Prostate gland (tissue), 2 donors: ENCODE measurements around the gene PROM1. TPM values are rescaled to one million over a fixed set of nuclear protein-coding genes. Genes with fewer than 3 reads are reported as not detected.
A peak's percentile ranks its signal among the peaks of the same experiment; 100 is the strongest.

Source experiments
- DNase-seq: peaks from one replicate; pipeline ENCODE4 v3.0.0-alpha.2; 2019; ENCODE audit warnings: low spot score
- H3K27ac ChIP-seq, 2 donors: fragments of 200-600 bp; sonication (generic); 2 replicates each; pipeline ENCODE4 v1.5.1; 2017 to 2019
- H3K27me3 ChIP-seq: fragments of 200-600 bp; sonication (generic); replicated peaks from 2 replicates; pipeline ENCODE4 v1.5.1; 2019; ENCODE audit not compliant: insufficient read depth
- H3K36me3 ChIP-seq, 2 donors: fragments of 200-600 bp; sonication (generic); 1 replicate in 1 of 2; 2 replicates in 1 of 2; pipeline versions ENCODE4 v1.5.1 to v1.8.1; 2017 to 2019
- H3K4me1 ChIP-seq: fragments of 200-600 bp; sonication (generic); replicated peaks from 2 replicates; pipeline ENCODE4 v1.5.1; 2019
- H3K4me3 ChIP-seq, 2 donors: fragments of 200-600 bp; sonication (generic); 2 replicates each; pipeline ENCODE4 v1.5.1; 2017 to 2019
- H3K9me3 ChIP-seq: fragments of 200-600 bp; sonication (generic); 2 replicates; pipeline ENCODE4 v1.5.1; 2017
- POLR2A ChIP-seq: fragments of 450-650 bp; IDR thresholded peaks from one replicate; pipeline ENCODE4 v1.6.1; 2016; ENCODE audit warnings: antibody characterized with exemption, mild to moderate bottlenecking
- POLR2AphosphoS5 ChIP-seq: sonication (generic); formaldehyde crosslinking; IDR thresholded peaks from one replicate; pipeline ENCODE4 v1.6.1; 2017; ENCODE audit warnings: antibody characterized with exemption
- WGBS: methylation state at CpG from one replicate; pipeline ENCODE4 v1.1.5; 2018; 5-methylcytosine and 5-hydroxymethylcytosine counted together
- intact Hi-C: fragments of 100-400 bp; cut with DNase I; formaldehyde crosslinking; loops from one replicate; pipeline ENCODE4 v1.14.2; 2022
- total RNA-seq, 2 donors: library from RNA; depleted of rRNA; stranded (reverse); fragments of >200 nt; gene quantifications; one replicate each; pipeline ENCODE4 v1.1.0, GENCODE V29; 2016
- TF ChIP-seq, protein P1 (sequence below), 4 experiments: fragments of 200-600 bp in 2 of 4; fragments of 450-650 bp in 2 of 4; sonication (generic) in 2 of 4; IDR thresholded peaks; 1 replicate in 3 of 4; 2 replicates in 1 of 4; pipeline ENCODE4 v1.5.1; 2016 to 2019; ENCODE audit warnings: antibody characterized with exemption in 4 of 4, mild to moderate bottlenecking in 2 of 4, moderate library complexity in 2 of 4

Gene PROM1
- total RNA-seq, 2 donors from 2014 or later = 5.7 to 9.7 TPM

DNA sequence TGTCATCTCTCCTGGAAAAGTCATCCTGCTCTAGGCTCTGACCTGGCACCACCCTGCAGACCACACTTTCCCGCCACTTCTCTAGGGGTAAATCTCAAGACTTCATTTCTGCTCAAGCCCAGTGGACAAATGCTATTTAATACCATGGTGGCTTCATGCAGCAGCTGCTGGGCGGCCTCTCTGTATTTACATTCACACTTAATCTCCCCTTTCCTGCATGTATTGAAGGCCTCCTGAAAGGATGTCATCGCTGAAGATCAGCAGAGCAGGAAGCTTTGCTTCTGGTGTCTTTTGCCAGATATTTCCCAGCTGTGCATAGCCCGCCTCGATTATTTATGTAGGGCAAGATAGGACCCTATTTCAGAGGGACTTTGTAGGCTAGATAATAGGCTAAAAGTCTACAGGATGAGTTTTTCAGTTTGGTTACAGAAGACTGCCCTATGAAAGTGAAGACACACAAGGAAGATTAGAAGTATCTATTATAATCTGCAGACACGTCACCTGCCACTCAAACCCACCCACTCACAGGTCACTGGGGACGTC is 17.2 kb downstream of the PROM1 start:
- no peak overlapping the region for H3K27ac ChIP-seq
- intact Hi-C loops = no loop called here
- 80% methylated on average over 7 of the region's 7 CpGs for WGBS
- no peak overlapping the region for H3K4me3 ChIP-seq
- H3K36me3 ChIP-seq = no peaks in the 10 kb centered on the region
- no peaks in the 10 kb centered on the region for H3K27me3 ChIP-seq
- no peak for DNase-seq
- H3K4me1 ChIP-seq = no peaks in the 10 kb centered on the region
- TF ChIP-seq POLR2A (no peak), POLR2AphosphoS5 (no peak)
- TF ChIP-seq, protein P1, sequence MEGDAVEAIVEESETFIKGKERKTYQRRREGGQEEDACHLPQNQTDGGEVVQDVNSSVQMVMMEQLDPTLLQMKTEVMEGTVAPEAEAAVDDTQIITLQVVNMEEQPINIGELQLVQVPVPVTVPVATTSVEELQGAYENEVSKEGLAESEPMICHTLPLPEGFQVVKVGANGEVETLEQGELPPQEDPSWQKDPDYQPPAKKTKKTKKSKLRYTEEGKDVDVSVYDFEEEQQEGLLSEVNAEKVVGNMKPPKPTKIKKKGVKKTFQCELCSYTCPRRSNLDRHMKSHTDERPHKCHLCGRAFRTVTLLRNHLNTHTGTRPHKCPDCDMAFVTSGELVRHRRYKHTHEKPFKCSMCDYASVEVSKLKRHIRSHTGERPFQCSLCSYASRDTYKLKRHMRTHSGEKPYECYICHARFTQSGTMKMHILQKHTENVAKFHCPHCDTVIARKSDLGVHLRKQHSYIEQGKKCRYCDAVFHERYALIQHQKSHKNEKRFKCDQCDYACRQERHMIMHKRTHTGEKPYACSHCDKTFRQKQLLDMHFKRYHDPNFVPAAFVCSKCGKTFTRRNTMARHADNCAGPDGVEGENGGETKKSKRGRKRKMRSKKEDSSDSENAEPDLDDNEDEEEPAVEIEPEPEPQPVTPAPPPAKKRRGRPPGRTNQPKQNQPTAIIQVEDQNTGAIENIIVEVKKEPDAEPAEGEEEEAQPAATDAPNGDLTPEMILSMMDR (IDR thresholded peaks at IDR 0.05) = no peak
- no peaks in the 10 kb centered on the region for H3K9me3 ChIP-seq

DNA sequence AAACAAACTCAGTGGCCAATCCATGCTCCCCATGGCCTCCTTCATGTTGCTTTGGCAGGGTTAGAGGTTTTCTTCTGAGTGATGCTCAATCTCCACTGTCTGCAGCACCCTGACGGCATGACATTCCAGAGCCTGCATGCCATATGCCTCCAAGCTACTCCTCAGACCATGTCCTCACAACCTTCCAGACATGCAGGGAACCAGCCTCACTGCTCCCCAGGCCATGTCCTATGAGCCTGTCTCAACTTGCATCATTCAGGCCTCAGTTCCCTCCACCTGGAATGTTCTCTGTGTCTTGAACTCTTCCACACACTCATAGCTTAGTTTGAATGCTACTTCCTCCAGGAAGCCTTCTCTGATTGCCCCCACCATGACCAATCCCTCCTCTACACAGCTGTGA is 18.8 kb downstream of the PROM1 start:
- 95% methylated on average over 1 of the region's 1 CpG for WGBS

DNA sequence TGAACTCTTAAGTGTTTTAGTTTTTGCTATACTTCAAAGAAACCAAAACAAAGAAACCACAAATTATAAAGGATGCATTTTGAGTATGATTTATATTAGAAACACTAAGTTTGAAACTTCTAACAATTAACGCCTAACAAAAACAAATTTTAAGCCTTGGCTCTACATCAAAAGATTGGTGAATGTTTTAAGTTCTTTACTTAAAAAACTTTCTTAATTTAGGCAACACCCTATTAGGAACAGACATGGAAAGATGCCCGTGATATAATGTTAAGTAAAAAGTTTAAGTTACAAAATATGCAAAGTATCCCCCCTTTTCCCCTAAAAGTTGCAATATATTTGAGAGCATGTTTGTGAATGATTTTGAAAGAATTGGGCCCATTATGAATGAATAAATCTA is 21.2 kb downstream of the PROM1 start:
- Histone ChIP-seq H3K27me3 (no peaks in the 10 kb centered on the region), H3K9me3 (no peaks in the 10 kb centered on the region), H3K4me3 (no peak overlapping the region), H3K36me3 (no peaks in the 10 kb centered on the region), H3K27ac (no peak overlapping the region), H3K4me1 (no peaks in the 10 kb centered on the region)
- TF ChIP-seq POLR2AphosphoS5 (no peak), POLR2A (no peak)
- TF ChIP-seq, protein P1 (IDR thresholded peaks at IDR 0.05) = no peak
- intact Hi-C loops = no loop called here
- 80% methylated on average over 2 of the region's 2 CpGs for WGBS
- DNase-seq = no peak

More for the DNA sequence above, 18.8 kb downstream of the PROM1 start:
- intact Hi-C loops = no loop called here
- H3K36me3 ChIP-seq = no peaks in the 10 kb centered on the region
- no peak overlapping the region for H3K27ac ChIP-seq
- no peak for DNase-seq
- no peak overlapping the region for H3K4me3 ChIP-seq
- H3K4me1 ChIP-seq = no peaks in the 10 kb centered on the region
- no peak for TF ChIP-seq POLR2AphosphoS5
- TF ChIP-seq, protein P1 (IDR thresholded peaks at IDR 0.05) = no peak
- TF ChIP-seq POLR2A = no peak
- H3K27me3 ChIP-seq = no peaks in the 10 kb centered on the region
- no peaks in the 10 kb centered on the region for H3K9me3 ChIP-seq

DNA sequence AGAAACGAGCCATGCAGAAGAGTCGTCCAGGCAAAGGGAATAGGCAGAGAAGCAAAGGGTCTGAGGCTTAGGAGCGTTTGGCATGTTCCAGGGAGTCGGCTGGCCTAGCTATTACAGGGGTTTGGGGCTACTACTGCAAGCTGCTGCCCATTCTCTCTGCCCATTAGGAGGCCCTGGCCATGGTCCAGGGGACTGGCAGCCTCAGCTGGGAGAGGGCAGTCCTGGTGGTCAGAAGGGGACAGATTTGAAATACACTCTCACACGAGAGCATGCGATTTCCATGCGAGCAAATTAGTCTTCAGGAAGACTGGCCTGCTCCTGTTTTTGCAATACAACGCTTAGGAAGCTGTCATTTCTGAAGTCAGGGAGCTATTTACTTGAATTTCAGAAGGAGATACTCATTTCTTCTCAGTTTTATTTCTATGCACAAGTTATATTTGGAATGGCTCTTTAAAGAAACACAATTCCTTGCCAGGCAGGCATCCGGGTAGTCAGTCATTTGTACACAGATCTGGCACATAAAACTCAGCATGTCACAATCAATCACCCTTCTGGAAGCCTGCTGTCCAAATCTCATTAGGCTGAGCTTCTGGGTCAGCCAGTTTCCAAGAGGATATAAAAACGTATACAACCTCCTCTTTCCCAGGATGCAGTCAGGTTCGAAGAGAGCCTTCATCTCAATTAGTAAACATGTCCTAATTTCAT is 27.0 kb downstream of the PROM1 start:
- Histone ChIP-seq H3K9me3 (no peaks in the 10 kb centered on the region), H3K36me3 (no peaks in the 10 kb centered on the region), H3K27me3 (no peaks in the 10 kb centered on the region), H3K4me1 (peaks cover 8% of the 10 kb centered on the region), H3K4me3 (no peak overlapping the region), H3K27ac (no peak overlapping the region)
- peak; percentile 59 for DNase-seq
- WGBS = 56% methylated on average over 11 of the region's 11 CpGs
- TF ChIP-seq, protein P1 (IDR thresholded peaks at IDR 0.05) = no peak
- peak; percentile 71 for TF ChIP-seq POLR2AphosphoS5
- intact Hi-C loops = no loop called here

DNA sequence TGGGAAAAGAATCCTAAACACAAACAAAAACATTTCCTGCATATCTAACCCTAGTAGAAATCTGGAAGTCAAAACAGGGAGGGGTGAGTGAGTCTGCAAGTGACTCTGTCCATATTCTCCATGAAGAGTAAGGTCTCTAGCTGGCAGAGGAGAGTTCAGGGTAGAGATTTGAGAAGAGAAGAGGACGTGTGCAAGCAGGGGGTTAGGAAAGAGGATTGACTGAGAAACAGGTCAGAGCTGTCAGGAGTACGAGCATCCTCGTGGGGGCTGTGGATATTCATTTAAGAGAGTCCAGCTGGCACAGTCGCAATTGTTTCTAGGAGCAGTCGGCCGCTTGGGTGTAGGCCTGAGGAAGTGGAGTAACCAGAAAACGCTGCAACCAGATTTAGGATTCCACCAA is 27.9 kb downstream of the PROM1 start:
- Histone ChIP-seq H3K4me1 (peaks cover 8% of the 10 kb centered on the region), H3K4me3 (no peak overlapping the region), H3K36me3 (no peaks in the 10 kb centered on the region), H3K27me3 (no peaks in the 10 kb centered on the region), H3K27ac (no peak overlapping the region), H3K9me3 (no peaks in the 10 kb centered on the region)
- 53% methylated on average over 7 of the region's 7 CpGs for WGBS
- DNase-seq = no peak
- TF ChIP-seq POLR2AphosphoS5 (no peak), POLR2A (no peak)
- TF ChIP-seq, protein P1 (IDR thresholded peaks at IDR 0.05) = no peak
- intact Hi-C loops = no loop called here
